GM13977 (cell line): ENCODE results near the gene EGR4.

ENCODE experiments used
- DNase-seq: peaks from one replicate; pipeline ENCODE4 v3.0.0; 2012; ENCODE audit warnings: low spot score
- CTCF ChIP-seq: IDR thresholded peaks from 2 replicates; pipeline ENCODE4 v1.5.1; 2012; ENCODE audit warnings: mild to moderate bottlenecking, control low read depth; ENCODE audit not compliant: insufficient read depth; ENCODE audit errors: extremely low read depth, missing control alignments
- in situ Hi-C: fragments of 300-500 bp; cut with MboI; formaldehyde crosslinking; loops from one replicate; pipeline ENCODE4 v1.12.0; 2022; ENCODE audit warnings: low sequenced_read_pairs, low pct_unique_long_range_greater_than_20kb, mixed read lengths, inconsistent platforms; ENCODE audit not compliant: unreplicated experiment

Gene EGR4

GRCh38 chr2:73333564-73333963 is 40.2 kb upstream of the EGR4 start:
- in situ Hi-C loops = no loop called here
- no peak for TF ChIP-seq CTCF
- no peak for DNase-seq

GRCh38 chr2:73324126-73324725 is 30.9 kb upstream of the EGR4 start:
- no peak for DNase-seq
- TF ChIP-seq CTCF = no peak
- in situ Hi-C loops = no loop called here

- in situ Hi-C loops = no loop called here
Measured at GRCh38 chr2:73323551-73323950, 30.2 kb upstream of the EGR4 start.

GRCh38 chr2:73314441-73314840 is 21.1 kb upstream of the EGR4 start:
- TF ChIP-seq CTCF = no peak
- no peak for DNase-seq
- in situ Hi-C loops = no loop called here

More at GRCh38 chr2:73323551-73323950, 30.2 kb upstream of the EGR4 start:
- no peak for DNase-seq
- TF ChIP-seq CTCF = no peak

GRCh38 chr2:73307720-73308119 is 14.4 kb upstream of the EGR4 start:
- no peak for DNase-seq
- in situ Hi-C loops = no loop called here
- no peak for TF ChIP-seq CTCF

GRCh38 chr2:73301636-73302035 is 8.3 kb upstream of the EGR4 start:
- DNase-seq = no peak
- in situ Hi-C loops = no loop called here

More at GRCh38 chr2:73301636-73302035, 8.3 kb upstream of the EGR4 start:
- no peak for TF ChIP-seq CTCF
